Measurements from ENCODE around the gene SURF2.

Gene SURF2

DNA sequence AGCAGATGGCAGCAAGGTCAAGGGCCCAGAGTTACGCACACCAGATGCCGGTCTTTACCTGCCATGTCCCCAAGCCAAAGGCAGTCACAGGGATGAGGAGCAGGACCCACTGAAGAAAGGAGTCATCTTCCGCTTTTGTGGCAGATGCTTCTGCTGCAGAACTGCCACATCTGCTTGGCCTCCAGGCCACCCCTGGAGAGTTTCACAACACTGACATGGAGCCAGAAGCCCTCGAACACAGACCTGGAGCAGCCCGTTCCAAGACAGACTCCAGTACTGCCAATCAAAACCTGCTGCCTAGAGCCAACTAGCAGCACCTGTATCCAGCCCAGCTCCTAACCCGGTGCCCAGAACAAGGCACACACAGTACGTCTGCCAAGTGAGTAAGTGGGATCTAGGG, 1.6 kb upstream of the SURF2 start:
- no peak for DNase-seq (ENCODE audit: low read depth)

DNA sequence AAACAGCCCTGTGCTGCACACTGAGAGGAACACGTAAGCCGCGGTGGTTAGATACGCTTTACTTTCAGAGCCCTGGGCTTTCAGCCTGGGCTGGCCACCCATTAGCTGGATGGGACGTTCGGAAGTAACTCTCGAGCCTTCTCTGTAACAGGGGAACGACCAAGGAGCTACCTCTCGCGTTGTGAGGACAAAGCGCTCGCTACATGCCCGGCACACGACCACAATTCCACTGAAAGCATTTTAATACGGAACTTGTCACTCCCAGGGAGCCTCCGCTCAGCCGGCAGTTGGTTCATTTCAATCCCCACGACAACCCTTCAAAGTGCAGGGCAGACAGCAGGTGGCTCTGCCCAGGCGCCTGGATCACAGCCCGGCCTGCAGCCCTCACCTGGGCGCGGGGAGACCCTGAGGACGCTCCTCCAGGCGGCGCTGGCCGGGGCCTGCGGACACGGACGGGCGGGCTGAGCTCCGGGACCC, 431 bp upstream of the SURF2 start:
- no peak for DNase-seq (ENCODE audit: low read depth)

DNA sequence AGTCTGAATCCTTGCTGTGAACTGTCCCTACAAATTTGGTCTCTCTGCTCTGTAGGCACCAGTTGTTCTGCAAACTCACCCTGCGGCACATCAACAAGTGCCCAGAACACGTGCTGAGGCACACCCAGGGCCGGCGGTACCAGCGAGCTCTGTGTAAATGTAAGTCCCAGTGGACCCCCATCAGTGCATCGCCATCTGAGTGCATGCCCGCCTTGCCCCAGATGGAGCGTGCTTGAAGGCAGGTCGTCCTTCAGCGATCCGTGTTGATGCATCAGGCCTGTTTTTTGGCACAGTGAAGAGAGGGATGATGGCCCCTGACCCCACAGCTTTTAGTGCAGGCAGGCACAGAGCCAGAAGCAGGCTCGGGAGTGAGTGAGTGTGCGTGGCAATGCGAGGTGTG, 1.3 kb downstream of the SURF2 start:
- DNase-seq (ENCODE audit: low read depth): no peak

DNA sequence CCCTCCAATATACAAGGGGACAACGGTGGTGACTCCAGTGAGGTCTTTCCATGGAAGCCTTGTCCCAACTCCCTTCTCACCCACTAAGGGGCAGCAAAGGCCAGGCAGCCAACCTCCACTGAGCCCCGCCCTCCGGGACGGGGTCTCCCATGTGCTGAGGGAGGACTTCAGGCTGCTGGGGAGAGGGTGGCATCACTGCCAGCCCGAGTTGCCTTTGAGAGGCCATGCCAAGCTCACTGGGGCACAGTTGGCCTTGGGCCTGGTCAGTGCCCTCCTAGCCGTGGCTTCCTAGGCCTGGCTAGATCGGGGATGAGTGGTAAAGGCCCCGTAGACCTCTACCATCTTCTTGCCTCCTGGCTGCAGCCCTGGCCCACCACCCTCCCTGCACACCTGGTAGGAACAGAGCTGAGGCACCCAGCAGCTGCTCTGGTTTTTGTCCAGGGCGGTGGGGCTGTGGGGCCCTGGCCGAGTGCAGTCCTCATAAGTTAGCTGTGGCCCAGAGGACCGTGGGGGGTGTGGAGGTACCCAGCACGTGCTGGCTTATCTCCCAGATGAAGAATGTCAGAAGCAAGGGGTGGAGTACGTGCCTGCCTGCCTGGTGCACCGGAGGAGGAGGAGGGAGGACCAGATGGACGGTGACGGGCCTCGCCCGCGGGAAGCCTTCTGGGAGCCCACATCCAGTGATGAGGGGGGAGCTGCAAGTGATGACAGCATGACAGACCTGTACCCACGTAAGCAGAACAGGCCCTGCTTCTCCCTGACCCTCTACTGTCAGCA, 3.2 kb downstream of the SURF2 start:
- no peak for DNase-seq (ENCODE audit: low read depth)

DNA sequence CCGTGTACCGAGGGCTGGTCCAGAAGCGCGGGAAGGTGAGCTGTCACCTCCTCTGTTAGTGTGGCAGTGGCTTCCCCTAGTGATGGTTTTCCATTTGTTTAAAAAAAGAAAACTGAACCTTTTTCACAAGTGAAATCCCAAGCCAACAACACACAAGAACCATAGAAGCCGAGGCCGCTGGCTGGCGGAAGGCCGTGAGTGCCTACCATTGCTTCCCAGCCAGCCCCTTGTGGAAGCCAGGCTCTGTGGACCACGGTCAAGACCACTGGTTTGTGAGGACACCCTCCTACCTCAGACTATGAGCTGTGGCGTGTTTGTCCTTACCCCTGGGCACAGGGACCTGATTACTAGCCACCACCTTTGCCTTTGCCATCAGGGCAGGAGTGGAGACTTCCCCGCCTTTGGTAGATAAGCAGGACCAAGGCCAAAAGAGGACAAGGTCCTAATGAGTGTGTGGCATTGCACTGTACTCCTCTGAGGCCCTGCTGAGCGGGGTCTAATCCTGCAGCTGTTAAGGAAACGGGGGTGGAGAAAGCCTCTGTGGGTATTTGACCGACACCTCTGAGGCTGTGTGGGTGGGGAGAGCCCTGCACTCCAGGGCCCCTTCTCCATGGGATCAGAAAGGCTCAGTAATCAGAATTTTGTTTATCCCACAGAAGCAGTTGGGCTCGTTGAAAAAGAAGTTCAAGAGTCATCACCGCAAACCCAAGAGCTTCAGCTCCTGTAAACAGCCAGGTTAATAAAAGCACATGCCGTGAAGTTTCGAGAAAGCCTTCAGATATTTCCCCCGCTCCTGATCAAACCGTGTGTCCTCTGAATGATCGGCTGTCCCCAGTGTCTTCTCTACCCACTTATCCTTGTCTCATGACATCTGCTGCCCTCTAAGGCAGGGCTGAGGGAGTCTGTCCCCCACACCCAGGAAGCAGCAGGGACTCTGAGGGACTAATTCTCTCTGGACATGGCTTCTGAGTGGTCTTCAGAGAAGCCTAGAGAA, 4.3 kb downstream of the SURF2 start:
- DNase-seq (ENCODE audit: low read depth): no peak

DNA sequence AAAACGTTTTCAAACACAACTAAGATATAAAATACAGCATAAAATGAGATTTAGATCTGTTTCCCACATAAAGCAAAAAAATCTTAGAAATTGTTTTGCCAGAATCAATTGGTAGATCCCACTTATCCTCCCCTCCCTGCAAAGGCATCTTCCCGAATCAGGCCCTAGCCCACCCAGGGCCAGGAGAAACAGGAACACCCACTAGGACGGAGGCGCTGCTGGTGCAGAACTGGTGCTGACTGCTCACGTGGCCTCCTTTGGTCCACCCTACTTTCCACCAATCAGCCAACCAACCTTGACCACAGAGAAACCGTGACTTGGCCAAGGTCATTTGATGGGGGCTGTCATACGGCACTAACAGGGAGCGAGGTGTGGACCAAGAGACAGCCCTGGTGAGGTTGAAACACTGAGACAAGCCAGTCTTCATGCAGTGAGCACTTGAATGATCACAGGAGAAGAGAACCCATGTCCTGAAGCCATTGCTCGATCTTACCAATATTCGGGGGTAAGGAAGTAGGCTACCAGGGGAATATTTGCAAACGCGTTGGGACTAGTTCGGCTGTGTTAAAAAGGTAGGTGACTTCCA, 5.2 kb downstream of the SURF2 start:
- no peak for DNase-seq (ENCODE audit: low read depth)

DNA sequence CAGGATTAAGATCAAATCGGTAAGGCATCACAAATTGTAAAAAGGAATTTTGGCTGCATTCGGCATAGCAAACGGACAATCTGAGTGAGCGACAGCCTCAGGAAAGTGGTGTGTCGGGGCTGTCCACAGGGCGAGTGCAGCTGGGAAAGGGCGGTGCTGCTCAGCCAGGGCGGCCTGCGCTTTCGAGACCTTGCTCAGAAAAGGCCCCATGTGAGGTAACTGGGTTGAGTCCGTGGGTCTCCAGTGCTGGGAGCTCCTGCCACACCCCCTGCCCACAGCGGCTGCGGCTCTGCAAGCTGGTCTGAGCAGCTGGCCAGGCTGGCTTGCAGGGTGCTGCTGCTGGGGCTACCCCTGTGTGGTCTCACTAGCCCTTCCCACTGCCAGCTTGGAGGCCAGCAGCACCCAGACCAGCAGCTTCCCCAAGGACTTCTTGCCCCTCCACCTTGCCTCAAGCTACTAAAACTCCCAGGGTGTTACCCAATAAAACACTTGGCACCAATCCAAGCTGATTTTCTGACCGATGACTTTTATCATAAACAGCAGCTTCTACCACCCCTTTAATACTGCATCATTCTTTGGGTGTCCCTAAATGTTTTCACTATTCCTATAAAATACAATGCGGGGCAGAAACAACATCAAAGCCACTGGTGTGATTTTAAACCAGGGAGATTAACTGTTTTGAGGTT, 6.2 kb downstream of the SURF2 start:
- no peak for DNase-seq (ENCODE audit: low read depth)

DNA sequence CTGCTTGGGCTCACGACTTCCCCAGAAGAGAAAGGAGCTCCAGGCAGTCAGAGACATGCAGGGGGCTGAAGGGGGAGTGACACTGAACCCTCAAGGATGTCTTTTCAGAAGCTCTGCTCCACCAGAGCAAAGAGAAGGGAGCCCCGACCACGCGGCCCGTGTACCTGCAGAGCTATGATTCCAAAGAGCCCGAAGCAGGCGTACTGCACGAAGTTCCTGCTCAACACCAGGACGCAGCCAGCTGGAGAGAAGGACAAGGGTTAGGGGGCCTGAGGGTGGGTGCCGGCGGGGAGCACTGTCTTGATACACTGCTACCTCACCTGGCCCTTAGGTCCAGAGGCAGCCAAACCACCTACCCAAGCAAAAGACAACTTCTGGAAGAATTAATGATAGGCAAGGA, 10.1 kb downstream of the SURF2 start:
- DNase-seq (ENCODE audit: low read depth): no peak

DNA sequence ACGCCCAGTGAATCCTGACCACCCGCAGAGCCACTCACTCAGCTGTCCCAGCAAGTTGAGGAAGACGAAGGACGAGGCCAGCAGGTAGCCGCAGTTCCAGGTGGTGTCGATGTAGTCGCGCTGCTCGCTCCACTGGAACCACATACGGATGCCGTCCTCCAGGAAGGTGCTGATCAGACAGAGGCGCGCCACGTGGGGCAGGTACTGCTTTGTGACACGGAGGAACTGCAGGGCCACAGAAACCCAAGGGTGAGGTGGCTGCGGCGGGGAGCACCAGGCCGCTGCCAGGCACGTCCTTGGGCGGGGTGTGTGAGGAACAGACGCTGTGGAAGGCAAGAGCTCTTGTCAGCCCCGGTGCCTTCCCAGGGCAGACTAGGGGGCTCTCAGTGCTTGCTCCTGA, 10.9 kb downstream of the SURF2 start:
- DNase-seq (ENCODE audit: low read depth): no peak

DNA sequence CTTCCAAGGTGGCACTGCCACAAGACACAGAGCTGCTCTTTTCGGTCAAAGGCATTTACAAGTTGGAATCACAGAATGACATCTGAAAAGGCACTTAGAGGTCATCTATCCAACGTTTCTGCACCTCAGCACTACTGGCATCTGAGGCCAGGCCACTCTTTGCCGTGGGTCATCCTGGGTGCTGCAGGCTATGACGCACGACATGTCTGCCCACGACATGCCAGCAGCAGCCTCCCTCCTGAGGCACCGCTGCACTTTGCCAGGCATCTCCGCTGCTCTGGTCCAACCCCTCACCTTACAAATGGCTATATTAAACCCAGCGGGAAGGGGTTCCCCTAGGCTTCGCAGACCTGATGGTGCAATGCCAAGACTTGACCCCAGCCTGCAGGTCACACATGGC, 11.4 kb downstream of the SURF2 start:
- no peak for DNase-seq (ENCODE audit: low read depth)

DNA sequence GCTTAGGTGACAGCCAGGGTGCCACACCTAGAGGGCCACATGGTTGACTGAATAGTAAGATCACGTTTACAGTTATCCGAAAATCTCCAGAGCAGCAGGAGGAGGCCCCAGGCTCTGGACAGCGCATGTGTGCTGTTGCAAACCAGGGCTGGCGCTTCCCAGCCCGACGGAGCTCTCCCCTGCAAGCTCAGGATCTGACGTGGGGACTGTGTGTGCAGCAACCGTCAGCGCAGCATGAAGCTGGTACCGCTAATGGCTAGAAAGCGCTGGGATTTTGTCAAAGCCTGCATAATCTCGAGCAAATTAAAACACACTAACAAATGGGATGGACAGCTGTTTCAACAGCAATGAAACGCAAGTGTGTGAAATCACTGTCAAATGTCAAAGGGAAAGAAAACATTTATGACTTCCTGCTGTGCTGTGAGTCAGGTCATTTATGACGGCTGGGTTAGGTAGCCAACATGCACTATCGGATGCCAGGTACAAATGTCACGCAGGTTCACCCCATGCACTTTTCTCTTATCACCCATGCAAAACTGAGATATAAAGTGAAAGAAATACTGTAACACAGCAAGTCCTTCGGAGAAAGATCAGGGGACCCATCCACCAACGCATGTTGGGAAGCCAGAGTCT, 12.0 kb downstream of the SURF2 start:
- no peak for DNase-seq (ENCODE audit: low read depth)

DNA sequence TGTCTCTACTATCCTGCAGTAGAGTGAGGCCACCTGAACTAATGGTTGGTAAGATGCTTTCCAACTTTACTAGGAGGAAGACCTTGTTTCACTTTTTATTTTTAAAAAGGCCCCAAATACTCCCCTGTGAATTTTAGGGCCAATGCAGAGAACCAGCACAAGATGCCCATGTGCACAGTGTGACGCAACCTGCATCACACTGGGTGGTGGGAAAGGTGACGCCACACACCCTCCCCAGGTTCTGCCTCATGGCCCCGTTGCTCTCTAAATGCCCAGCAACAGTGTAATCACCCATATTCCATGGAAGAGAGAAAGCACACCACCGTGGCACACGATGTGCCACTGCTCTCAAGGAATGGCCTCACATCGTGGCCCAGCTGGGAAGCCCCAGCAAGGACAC, 13.1 kb downstream of the SURF2 start:
- no peak for DNase-seq (ENCODE audit: low read depth)

DNA sequence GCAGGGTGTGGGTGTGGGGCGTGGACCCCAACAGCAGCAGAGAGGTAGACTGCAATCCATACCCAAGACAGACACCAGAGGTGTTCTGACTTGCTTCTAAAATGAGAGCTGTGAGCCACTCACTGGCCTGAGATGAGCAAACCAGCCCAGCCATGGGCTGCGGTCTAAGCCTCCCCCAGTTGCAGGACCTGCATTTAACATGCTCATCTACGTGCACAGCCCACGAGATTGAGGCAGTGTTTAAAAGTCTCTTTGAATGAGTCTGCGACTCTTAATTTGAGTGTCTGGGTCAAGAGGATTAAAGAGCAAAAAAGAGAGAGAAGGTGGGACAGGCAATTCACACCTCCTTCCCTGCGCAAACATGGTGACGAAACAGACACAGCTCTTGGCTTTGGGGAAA, 13.6 kb downstream of the SURF2 start:
- no peak for DNase-seq (ENCODE audit: low read depth)

DNA sequence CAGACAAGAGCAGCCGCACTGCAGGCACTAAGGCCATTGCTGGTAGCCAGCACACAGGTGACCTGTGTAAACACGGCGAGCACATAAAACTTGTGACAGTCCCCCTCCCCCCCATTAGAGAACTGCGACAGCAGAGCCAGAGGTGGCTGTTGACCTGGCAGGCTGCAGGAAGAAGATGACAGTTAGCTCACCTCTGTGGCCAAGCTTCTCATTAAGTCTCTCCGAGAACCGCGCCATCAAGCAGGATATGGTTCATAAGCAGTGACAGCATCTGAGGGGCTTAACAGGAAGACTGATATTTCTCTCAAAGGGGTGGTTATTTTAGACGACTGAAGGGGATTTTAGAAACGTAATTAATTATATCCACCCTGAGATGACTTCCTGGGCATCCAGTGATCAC, 14.3 kb downstream of the SURF2 start:
- no peak for DNase-seq (ENCODE audit: low read depth)

DNA sequence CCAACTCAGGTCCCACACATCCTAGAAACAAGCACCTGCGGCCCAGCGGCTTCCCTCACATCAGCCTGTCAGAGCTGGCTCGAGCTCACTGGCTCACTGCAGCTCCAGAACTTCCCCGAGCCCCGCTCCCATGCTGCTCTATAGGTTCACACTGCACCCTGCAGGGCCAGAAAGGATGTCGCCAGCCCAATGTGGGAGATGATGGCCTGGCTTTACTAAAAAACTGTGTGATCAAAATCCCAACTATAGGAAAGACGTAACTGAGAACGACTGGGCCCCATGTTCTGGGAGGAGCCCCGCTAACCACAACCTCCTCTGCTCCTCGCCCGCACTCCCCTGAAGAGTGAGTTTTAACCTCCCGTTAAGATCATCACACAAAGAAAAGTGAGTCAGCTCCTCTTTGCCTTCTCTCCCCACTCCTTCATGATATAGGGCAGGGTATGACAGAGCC, 14.9 kb downstream of the SURF2 start:
- DNase-seq (ENCODE audit: low read depth): no peak

DNA sequence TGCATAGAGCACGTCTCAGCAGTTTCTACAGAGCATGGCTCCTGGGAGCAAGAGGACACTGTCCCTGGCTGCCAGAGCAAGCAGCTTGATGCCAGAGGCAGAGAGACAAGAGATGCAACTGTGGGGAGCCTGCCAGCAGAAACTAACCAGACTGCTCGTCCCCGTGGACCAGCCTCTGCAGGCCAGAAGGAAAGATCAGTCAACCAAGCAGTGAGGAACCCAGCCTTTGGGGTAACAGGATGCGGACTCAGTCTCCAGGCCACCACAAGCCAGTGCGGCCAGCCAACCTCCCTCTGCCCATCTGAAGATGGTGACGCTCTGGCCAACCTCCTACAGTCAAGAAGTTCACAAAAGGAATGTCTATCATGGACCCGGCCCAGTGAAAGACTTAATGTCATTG, 15.8 kb downstream of the SURF2 start:
- no peak for DNase-seq (ENCODE audit: low read depth)

DNA sequence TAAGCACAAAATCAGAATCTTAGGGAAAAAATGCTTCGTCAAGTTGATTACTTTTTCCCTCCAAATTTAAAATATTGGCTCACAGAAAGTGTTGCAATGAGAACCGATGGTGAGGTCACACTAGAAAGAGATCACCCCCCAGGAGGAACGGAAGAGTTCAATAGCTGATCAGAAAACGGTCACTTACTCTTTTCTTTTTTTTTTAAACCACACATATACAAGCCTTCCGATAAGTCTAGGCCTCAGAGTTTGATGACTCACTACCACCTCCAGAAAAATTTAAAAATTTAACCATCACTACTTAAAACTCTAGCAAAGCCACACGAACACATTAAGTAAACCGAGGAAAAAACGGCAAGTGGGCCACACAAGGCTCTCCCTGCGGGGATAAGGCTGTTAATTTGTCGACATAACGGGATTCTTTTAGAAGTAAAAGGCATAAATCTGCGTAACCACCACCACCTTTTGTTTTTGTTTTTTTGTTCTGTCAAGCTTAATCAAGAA, 18.3 kb downstream of the SURF2 start:
- DNase-seq (ENCODE audit: low read depth): no peak

DNA sequence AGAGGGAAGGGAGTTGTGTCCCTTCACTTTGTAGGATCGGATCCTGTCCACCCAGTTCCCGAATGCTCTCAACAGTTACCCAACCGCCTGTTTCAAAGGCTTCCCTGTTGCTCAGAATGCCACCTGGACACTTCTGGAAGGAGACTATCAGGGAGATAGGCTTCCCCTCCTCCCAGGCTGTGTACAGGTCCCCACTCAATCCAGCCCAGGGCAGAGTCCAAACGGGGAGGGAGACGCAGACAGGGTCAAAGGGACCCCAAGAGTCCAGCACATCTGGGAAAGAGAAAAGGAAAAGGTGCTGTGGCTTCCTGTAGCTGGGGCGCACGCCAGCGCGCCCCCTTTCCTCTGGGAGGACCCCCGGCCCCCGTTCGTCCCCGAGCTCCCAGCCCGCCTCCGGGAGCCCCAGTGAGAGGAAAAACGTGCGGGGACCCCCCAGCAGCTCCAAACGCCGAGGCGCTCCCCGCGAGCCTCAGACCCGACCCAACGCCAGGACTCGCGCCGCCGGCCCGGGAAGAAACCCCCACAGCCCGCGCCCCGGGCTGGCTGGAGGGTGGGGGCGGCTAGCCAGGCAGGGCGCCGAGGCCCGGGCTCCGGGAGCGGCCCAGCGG, 18.9 kb downstream of the SURF2 start:
- no peak for DNase-seq (ENCODE audit: low read depth)

DNA sequence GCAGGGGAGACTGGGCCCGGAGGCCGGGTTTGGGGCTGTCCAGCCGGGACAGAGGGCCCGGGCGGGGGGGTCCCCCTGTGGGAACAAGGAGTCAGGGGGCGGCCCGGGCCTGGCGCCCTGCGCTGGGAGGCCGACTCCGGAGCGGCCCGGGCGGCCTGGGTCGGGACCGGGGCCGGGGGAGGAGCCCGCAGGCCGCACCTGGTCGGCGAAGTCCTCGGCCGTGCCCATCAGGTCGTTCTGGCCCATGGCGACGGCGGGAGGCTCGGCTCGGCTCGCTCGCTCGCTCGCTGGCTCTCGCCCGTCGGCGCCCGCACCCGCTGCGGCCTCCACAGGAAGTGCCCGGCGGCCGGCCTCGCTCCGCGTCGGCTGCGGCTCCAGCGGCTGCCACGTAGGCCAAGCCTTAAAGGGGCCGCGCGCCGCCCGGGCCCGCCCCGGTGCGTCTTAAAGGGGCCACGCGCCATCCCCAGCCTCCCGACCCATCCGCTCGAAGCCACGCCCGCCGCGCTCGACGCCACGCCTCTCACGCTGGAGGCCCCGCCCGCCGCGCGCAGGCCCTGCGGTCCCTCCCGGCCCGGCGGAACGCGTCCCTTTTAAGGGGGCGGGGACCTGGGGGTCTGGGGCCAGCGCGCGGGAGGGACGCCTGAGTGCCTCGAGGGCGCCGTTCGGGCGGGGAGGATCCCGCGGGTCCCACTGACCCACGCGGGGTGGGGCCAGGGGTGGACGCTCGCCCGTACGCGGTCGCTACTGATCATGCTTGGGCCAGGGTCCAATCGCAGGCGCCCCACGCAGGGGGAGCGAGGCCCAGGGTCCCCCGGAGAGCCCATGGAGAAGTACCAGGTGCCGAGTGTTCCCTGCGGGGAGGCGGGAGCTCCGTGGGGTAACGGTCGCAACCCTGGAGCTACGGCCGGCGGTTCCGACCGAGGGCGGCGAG, 19.6 kb downstream of the SURF2 start, which contains the start of the genes STKLD1 and SURF4:
Gene STKLD1 (plus strand): TSS at position 643 of the 931 bp plus-strand sequence. CDS start 108 bp downstream, at position 751.
Gene SURF4 (minus strand): TSS at position 337 of the 931 bp plus-strand sequence. CDS start 91 bp downstream, at position 246.
- DNase-seq (ENCODE audit: low read depth): peak; percentile 91

All from GM04504 (cell line).